CD4-positive, alpha-beta memory T cell (primary cell): Measurements from ENCODE around the gene FAM149B1. TPM values are rescaled to one million over a fixed set of nuclear protein-coding genes. Genes with fewer than 3 reads are reported as not detected.
A peak's percentile ranks its signal among the peaks of the same experiment; 100 is the strongest.

Source experiments
- CTCF ChIA-PET: fragments of 350-600 bp; sonication (Branson Sonifier 250); formaldehyde crosslinking; loops from one replicate; lab custom pipeline; 2021; ENCODE audit warnings: inconsistent platforms; ENCODE audit not compliant: partially characterized antibody; lab: Charles Lee
- POLR2A ChIA-PET: fragments of 350-600 bp; sonication (Branson Sonifier 250); formaldehyde crosslinking; loops from one replicate; lab custom pipeline; 2021; ENCODE audit not compliant: partially characterized antibody; lab: Charles Lee
- DNase-seq, 5 donors: peaks; one replicate each; pipeline versions ENCODE4 v3.0.0 to v3.0.0-alpha.2; 2020 to 2022; ENCODE audit warnings: mixed read lengths in 1 of 5
- H3K27ac ChIP-seq: one replicate; pipeline ENCODE4 v1.7.0; 2013; ENCODE audit warnings: low read depth, low read length
- H3K27me3 ChIP-seq: 2 replicates; pipeline ENCODE4 v1.7.0; 2013; ENCODE audit warnings: mild to moderate bottlenecking, low read length, moderate library complexity; ENCODE audit not compliant: insufficient read depth
- H3K36me3 ChIP-seq: 2 replicates; pipeline ENCODE4 v1.7.0; 2013; ENCODE audit warnings: mild to moderate bottlenecking, low read length, moderate library complexity; ENCODE audit not compliant: insufficient read depth
- H3K4me1 ChIP-seq: 2 replicates; pipeline ENCODE4 v1.7.0; 2013; ENCODE audit warnings: mild to moderate bottlenecking, low read length, moderate library complexity; ENCODE audit not compliant: insufficient read depth
- H3K4me3 ChIP-seq, 2 donors: one replicate each; pipeline ENCODE4 v1.7.0; 2013; ENCODE audit warnings: low read length in 2 of 2, mild to moderate bottlenecking in 1 of 2
- H3K9me3 ChIP-seq, 2 donors: one replicate each; pipeline ENCODE4 v1.7.0; 2013; ENCODE audit warnings: low read length in 2 of 2, control low read depth in 1 of 2; ENCODE audit not compliant: control insufficient read depth in 1 of 2
- H3K27ac Mint-ChIP-seq, 7 donors: one replicate each; pipeline ENCODE4 v1.8.0; 2020 to 2021; ENCODE audit warnings: mixed read lengths in 7 of 7, mild to moderate bottlenecking in 6 of 7, inconsistent platforms in 3 of 7, moderate library complexity in 3 of 7
- H3K27me3 Mint-ChIP-seq, 2 donors: one replicate each; pipeline ENCODE4 v1.8.0; 2020 to 2021; ENCODE audit warnings: mixed read lengths in 2 of 2
- H3K36me3 Mint-ChIP-seq, 2 donors: one replicate each; pipeline ENCODE4 v1.8.0; 2020 to 2021; ENCODE audit warnings: mixed read lengths in 2 of 2, inconsistent platforms in 1 of 2, mild to moderate bottlenecking in 1 of 2
- H3K4me1 Mint-ChIP-seq, 4 donors: one replicate each; pipeline ENCODE4 v1.8.0; 2020 to 2021; ENCODE audit warnings: mixed read lengths in 4 of 4, mild to moderate bottlenecking in 1 of 4
- H3K4me3 Mint-ChIP-seq, 8 donors: one replicate each; pipeline ENCODE4 v1.8.0; 2020 to 2021; ENCODE audit warnings: mixed read lengths in 8 of 8, mild to moderate bottlenecking in 7 of 8, moderate library complexity in 6 of 8, inconsistent platforms in 3 of 8
- H3K9me3 Mint-ChIP-seq, 8 donors: one replicate each; pipeline ENCODE4 v1.8.0; 2020 to 2021; ENCODE audit warnings: mixed read lengths in 8 of 8, mild to moderate bottlenecking in 5 of 8, inconsistent platforms in 3 of 8, moderate library complexity in 1 of 8
- intact Hi-C: fragments of 100-400 bp; cut with micrococcal nuclease; formaldehyde crosslinking; loops from one replicate; pipeline ENCODE4 v1.15.1; 2023
- polyA plus RNA-seq, 2 donors: library from polyadenylated mRNA; unstranded; fragments of 300-500 nt; fragmentation: Illumina TruSeq; gene quantifications; one replicate each; pipeline ENCODE4 v1.2.3, GENCODE V29; 2021
- total RNA-seq, 2 experiments: library from RNA; stranded (reverse); gene quantifications; one replicate each; pipeline ENCODE4 v1.2.3, GENCODE V29; 2021

FAM149B1 gene
- total and polyA plus RNA-seq, 4 experiments from 2014 or later: 3.9 to 20.5 (median 11.5) TPM

DNA sequence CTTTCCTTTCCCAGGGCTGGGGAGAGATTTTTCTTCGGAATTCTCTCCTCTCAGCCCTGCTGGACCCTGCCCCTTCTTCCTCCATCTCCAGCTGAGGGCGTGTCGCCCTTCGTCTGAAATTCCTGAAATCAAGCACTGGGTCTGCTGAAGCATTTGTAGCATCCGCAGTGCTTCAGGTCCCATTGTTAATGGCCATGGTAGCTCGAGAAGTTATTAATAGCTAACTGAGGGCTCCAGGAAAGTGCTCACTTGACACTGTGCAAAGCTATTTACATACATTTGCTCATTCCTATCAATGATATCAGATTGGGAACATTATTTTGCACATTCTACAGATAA, 515 bp downstream of the FAM149B1 start:
- Mint-ChIP-seq H3K4me3 (peak overlapping the region; percentile 87 to 100 (median 99)), H3K36me3 (peaks cover 4 to 21% of the 10 kb centered on the region in 2 donors), H3K4me1 (peaks cover 30 to 44% (median 35%) of the 10 kb centered on the region in 4 donors), H3K27me3 (no peaks in the 10 kb centered on the region), H3K9me3 (no peaks in the 10 kb centered on the region), H3K27ac (peak overlapping the region; percentile 92 to 100 (median 94))
- no peaks in the 10 kb centered on the region for H3K27me3 ChIP-seq
- ChIA-PET CTCF (interaction anchor here (1.5 to 4.5 kb wide), 3 partner anchors 10 to 73 kb away, joined by 6 to 63 read pairs (median 39); partner anchors contain the start of genes NUDT13 and P4HA1), POLR2A (interaction anchor here (0.6 to 2.8 kb wide), 9 partner anchors 13 to 245 kb away, joined by 3 to 13 read pairs (median 3); partner anchors contain the start of genes ANXA7, DNAJC9, MRPS16 and P4HA1)
- H3K27ac ChIP-seq: peak overlapping the region; percentile 93
- H3K9me3 ChIP-seq: no peaks in the 10 kb centered on the region
- intact Hi-C loops: loop anchor here (1.0 to 5.0 kb wide), 5 partner anchors 72 to 814 kb away; partner anchors contain the start of genes ANXA7, DNAJB12, DNAJC9 and P4HA1
- H3K36me3 ChIP-seq: peaks cover 4% of the 10 kb centered on the region
- H3K4me3 ChIP-seq: peak overlapping the region; percentile 83 to 96
- peaks cover 36% of the 10 kb centered on the region for H3K4me1 ChIP-seq
- DNase-seq: no peak

DNA sequence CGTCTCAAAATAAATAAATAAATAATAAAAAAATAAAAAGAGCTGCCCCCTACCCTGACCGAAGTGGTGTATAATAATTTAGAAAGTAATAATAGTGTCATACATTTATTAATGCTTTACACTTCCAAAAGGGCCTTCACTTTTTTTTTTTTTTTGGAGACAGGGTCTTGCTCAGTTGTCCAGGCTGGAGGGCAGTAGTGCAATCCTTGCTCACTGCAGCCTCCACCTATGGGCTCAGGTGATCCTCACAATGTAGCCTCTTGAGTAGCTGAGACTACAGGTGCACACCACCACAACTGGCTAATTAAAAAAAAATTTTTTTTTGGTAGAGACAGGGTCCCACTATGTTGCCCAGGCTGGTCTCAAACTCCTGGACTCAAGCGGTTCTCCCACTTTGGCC, 1.4 kb downstream of the FAM149B1 start:
- no peaks in the 10 kb centered on the region for H3K9me3 ChIP-seq
- Mint-ChIP-seq H3K4me3 (peak overlapping the region in 7 of 8 donors; percentile 15 to 62 (median 44)), H3K4me1 (peaks cover 26 to 39% (median 32%) of the 10 kb centered on the region in 4 donors), H3K36me3 (peaks cover 4 to 16% of the 10 kb centered on the region in 2 donors), H3K27ac (peak overlapping the region in 3 of 7 donors; percentile 36 to 99 (median 57)), H3K27me3 (no peaks in the 10 kb centered on the region), H3K9me3 (no peaks in the 10 kb centered on the region)
- peaks cover 31% of the 10 kb centered on the region for H3K4me1 ChIP-seq
- H3K36me3 ChIP-seq: no peaks in the 10 kb centered on the region
- POLR2A ChIA-PET: interaction anchor here (1.0 to 2.8 kb wide), 4 partner anchors 15 to 78 kb away, joined by 3 to 13 read pairs (median 6); partner anchors contain the start of genes DNAJC9 and P4HA1
- intact Hi-C loops: loop anchor here (2.0 to 5.0 kb wide), 4 partner anchors 77 to 815 kb away; partner anchors contain the start of genes ANXA7, DNAJB12, DNAJC9 and PPP3CB
- no peak for DNase-seq
- no peaks in the 10 kb centered on the region for H3K27me3 ChIP-seq
- H3K27ac ChIP-seq: no peak overlapping the region
- CTCF ChIA-PET: interaction anchor here (1.2 to 4.5 kb wide), 4 partner anchors 10 to 76 kb away, joined by 3 to 63 read pairs (median 22); partner anchors contain the start of genes NUDT13 and P4HA1
- no peak overlapping the region for H3K4me3 ChIP-seq

DNA sequence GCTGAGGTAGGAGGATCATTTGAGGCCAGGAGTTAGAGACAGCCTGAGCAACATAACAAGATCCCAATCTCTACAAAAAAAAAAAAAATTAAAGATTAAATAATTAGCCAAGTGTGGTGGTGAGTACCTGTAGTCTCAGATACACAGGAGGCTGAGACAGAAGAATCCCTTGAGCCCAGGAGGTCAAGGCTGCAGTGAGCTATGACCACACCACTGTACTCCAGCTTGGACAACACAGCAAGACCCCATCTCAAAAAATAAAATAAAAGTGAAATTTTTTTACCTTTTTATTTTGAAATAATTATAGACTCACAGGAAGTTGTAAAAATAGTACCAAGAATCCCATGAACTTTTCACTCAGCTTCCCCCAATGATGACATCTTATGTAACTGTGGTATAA, 4.9 kb downstream of the FAM149B1 start:
- H3K27ac Mint-ChIP-seq: no peak overlapping the region
- intact Hi-C loops: no loop called here
- no peaks in the 10 kb centered on the region for H3K9me3 Mint-ChIP-seq
- no peaks in the 10 kb centered on the region for H3K27me3 ChIP-seq
- H3K27me3 Mint-ChIP-seq: no peaks in the 10 kb centered on the region
- no peaks in the 10 kb centered on the region for H3K36me3 ChIP-seq
- H3K4me1 Mint-ChIP-seq: peaks cover 4 to 10% (median 6%) of the 10 kb centered on the region in 4 donors
- peaks cover 12 to 18% of the 10 kb centered on the region in 2 donors for H3K36me3 Mint-ChIP-seq
- H3K4me1 ChIP-seq: peaks cover 8% of the 10 kb centered on the region
- no peaks in the 10 kb centered on the region for H3K9me3 ChIP-seq
- H3K4me3 ChIP-seq: no peak overlapping the region
- CTCF ChIA-PET: no interaction called here
- H3K27ac ChIP-seq: no peak overlapping the region
- H3K4me3 Mint-ChIP-seq: no peak overlapping the region
- no peak for DNase-seq
- POLR2A ChIA-PET: no interaction called here

DNA sequence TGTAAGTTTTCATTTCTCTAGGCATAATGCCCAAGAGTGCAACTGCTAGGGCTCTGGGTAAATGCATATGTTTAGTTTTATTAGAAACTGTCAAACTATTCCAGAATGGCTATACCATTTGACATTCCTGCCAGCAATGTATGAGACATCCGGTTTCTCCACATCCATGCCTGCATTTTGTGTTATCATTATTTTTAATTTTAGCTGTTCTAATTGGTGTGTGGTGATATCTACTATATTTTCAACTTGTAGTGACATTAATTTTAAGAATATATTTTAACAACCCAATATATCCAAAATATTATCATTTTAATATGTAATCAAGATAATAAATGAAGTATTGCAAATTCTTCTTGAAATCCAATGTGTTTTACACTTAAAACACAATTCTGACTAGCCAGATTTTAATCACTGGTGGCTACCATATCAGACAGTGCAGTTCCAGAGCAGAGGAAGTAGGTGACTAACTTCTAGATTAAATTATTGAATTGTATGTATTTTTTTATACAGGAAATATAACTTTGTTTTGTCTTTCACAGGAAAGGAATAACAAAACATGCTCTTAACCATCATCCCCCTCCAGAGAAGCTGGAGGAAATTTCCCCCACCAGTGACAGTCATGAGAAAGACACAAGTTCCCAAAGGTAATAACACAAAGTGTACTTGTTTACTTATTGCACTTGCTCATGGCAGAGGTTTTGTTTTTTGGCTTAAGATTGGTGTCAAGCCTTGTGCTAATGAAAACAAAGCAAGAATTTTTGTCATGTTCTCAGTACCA, 6.4 kb downstream of the FAM149B1 start:
- H3K4me3 ChIP-seq: no peak overlapping the region
- H3K27me3 ChIP-seq: no peaks in the 10 kb centered on the region
- H3K4me1 ChIP-seq: no peaks in the 10 kb centered on the region
- peaks cover 11 to 19% of the 10 kb centered on the region in 2 donors for H3K36me3 Mint-ChIP-seq
- CTCF ChIA-PET: interaction anchor here (1.1 kb wide), 1 partner anchor 10 kb away, joined by 5 read pairs; no protein-coding TSS in a partner anchor
- no peak overlapping the region for H3K27ac ChIP-seq
- no peaks in the 10 kb centered on the region for H3K9me3 ChIP-seq
- no peaks in the 10 kb centered on the region for H3K4me1 Mint-ChIP-seq
- H3K27ac Mint-ChIP-seq: no peak overlapping the region
- no peak for DNase-seq
- intact Hi-C loops: no loop called here
- no peaks in the 10 kb centered on the region for H3K36me3 ChIP-seq
- POLR2A ChIA-PET: no interaction called here
- no peaks in the 10 kb centered on the region for H3K9me3 Mint-ChIP-seq
- no peak overlapping the region for H3K4me3 Mint-ChIP-seq
- H3K27me3 Mint-ChIP-seq: no peaks in the 10 kb centered on the region

DNA sequence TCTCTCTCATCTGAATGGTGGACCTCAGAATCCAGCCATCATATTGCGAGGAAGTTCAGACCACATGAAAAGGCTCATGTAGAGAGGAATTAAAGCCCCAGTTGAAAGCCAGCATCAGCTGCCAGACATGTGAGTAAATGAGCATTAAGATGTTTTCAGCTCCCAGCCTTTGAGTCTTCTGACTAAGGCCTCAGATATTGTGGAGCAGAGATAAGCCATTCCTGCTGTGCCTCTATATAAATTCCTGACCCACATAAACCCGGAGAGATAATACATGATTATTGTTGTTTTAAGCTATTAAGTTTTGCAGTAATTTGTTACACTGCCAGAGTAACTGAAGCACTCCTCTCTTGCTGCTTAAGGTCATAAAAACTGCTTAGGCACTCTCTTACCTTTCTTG, 14.6 kb downstream of the FAM149B1 start:
- POLR2A ChIA-PET: no interaction called here
- H3K36me3 Mint-ChIP-seq: peaks cover 32 to 36% of the 10 kb centered on the region in 2 donors
- no peak overlapping the region for H3K27ac Mint-ChIP-seq
- no peaks in the 10 kb centered on the region for H3K27me3 ChIP-seq
- intact Hi-C loops: no loop called here
- H3K36me3 ChIP-seq: peaks cover 5% of the 10 kb centered on the region
- H3K27ac ChIP-seq: no peak overlapping the region
- no peak for DNase-seq
- CTCF ChIA-PET: no interaction called here
- no peaks in the 10 kb centered on the region for H3K4me1 Mint-ChIP-seq
- peaks cover 0 to 3% (median 0%) of the 10 kb centered on the region in 8 donors for H3K9me3 Mint-ChIP-seq
- H3K27me3 Mint-ChIP-seq: no peaks in the 10 kb centered on the region
- H3K4me3 ChIP-seq: no peak overlapping the region
- no peaks in the 10 kb centered on the region for H3K4me1 ChIP-seq
- H3K4me3 Mint-ChIP-seq: no peak overlapping the region
- no peaks in the 10 kb centered on the region for H3K9me3 ChIP-seq

DNA sequence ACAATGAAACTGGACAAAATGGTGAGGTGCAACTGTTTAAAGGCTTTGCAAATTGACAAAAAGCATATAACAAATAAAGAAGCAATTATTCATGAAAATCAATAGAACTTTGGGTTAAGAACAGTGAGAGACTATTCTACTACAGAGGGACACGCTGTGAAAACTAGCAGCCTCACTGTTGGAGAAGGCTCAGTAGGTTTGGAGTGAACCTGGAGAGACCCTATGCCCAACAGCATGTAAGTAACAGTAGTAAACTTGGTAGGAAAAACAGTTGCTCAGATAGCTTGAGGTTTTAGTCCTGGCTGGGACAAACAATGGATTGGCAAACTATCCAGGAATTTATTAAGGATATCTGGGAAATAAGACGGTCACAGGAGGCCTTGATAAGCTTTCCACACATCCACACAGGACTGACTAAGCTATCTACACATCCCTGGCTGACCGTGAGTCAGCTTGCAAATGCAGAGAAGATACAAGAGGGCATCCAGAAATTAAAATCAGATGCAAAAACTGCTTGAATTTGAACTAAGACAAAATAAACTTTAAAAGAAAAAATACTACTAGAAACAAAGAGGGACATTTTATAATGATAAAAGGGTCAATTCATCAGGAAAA, 15.9 kb downstream of the FAM149B1 start:
- Histone ChIP-seq H3K9me3 (no peaks in the 10 kb centered on the region), H3K27ac (no peak overlapping the region), H3K4me3 (no peak overlapping the region), H3K36me3 (peaks cover 5% of the 10 kb centered on the region), H3K4me1 (no peaks in the 10 kb centered on the region), H3K27me3 (no peaks in the 10 kb centered on the region)
- POLR2A ChIA-PET: interaction anchor here (0.7 to 0.8 kb wide), 2 partner anchors 15 to 262 kb away, joined by 3 to 4 read pairs; no protein-coding TSS in a partner anchor
- Mint-ChIP-seq H3K4me1 (no peaks in the 10 kb centered on the region), H3K4me3 (no peak overlapping the region), H3K27me3 (no peaks in the 10 kb centered on the region), H3K9me3 (peaks cover 0 to 3% (median 0%) of the 10 kb centered on the region in 8 donors), H3K27ac (no peak overlapping the region), H3K36me3 (peaks cover 29 to 30% of the 10 kb centered on the region in 2 donors)
- DNase-seq: no peak
- intact Hi-C loops: no loop called here
- CTCF ChIA-PET: interaction anchor here (1.8 kb wide), 1 partner anchor 9 kb away, joined by 5 read pairs; no protein-coding TSS in a partner anchor

DNA sequence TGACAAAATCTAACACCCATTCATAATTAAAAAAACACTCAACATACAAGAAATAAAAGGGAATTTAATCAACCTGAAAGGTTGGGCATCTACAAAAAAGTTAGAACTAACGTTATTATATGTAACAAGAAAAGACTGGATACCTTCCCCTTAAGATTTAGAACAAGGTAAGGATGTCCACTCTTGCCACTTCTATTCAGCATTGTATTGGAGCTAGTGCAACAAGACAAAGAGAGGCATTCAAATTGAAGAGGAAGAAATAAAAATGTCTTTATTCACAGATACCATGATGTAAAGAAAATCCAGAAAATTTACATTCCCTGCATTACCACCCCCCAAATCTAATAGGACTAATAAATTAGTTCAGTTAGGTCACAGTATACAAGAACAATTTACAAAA, 18.3 kb downstream of the FAM149B1 start:
- H3K27ac ChIP-seq: no peak overlapping the region
- no peaks in the 10 kb centered on the region for H3K4me1 Mint-ChIP-seq
- no peak for DNase-seq
- no peaks in the 10 kb centered on the region for H3K4me1 ChIP-seq
- peaks cover 0 to 3% (median 0%) of the 10 kb centered on the region in 8 donors for H3K9me3 Mint-ChIP-seq
- ChIA-PET CTCF (no interaction called here), POLR2A (no interaction called here)
- no peaks in the 10 kb centered on the region for H3K36me3 ChIP-seq
- H3K27me3 Mint-ChIP-seq: no peaks in the 10 kb centered on the region
- H3K4me3 ChIP-seq: no peak overlapping the region
- no peak overlapping the region for H3K4me3 Mint-ChIP-seq
- H3K27ac Mint-ChIP-seq: no peak overlapping the region
- intact Hi-C loops: no loop called here
- peaks cover 18 to 25% of the 10 kb centered on the region in 2 donors for H3K36me3 Mint-ChIP-seq
- H3K9me3 ChIP-seq: no peaks in the 10 kb centered on the region
- H3K27me3 ChIP-seq: no peaks in the 10 kb centered on the region
